K562 treated with DMSO at 1 percent for 48 hours (cell line): ENCODE data around the gene GOLGA7B. TPM values are rescaled to one million over a fixed set of nuclear protein-coding genes. Genes with fewer than 3 reads are reported as not detected.

Source experiments
- total RNA-seq: library from RNA; unstranded; fragments of 300-600 nt; gene quantifications from 2 replicates; pipeline ENCODE4 v1.2.3, GENCODE V29; 2022; ENCODE audit warnings: low replicate concordance; ENCODE audit errors: extremely low read depth

GOLGA7B gene
- not detected in 2 replicates for total RNA-seq

DNA sequence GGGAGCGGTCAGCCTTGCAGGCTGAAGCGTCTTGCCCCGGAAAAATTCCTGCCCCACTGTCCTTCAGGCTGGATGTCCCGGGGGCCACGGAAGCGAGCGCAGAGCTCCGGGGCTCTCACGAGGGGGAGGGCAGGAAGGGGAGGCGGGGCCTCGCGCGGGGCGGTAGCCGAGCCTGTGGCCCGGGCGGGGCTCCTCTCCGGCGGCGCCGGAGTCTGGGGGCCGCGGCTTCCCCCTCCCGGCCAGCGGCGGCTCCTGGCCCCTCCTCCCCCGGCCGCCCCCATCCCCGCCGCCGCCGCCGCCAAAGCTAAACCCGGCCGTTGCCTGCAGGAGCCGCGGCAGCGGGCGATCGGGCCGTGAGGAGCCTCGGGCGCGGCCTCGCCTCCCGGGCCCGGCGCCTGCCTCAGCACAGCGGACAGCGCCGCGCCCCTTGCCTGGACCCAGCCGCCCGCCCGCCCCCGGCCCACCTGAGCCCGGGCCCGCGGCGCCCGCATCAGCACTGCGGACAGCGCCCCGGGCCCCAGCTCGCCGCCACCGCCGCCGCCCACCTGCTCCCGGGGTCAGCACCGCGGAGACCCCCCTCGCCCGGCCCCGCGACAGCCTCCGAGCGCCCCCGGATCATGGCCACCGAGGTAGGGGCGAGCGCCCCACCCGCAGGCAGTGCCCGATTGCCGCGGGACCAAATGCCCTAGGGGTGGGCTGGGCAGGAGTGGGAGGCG, at the start of gene GOLGA7B:
GOLGA7B (plus strand) TSS at position 157 of the 716 bp plus-strand sequence; CDS start at position 618, 461 bp downstream.

Other genes starting within 250 kb of the GOLGA7B start
- gene MORN4, start 216.3 kb upstream of the GOLGA7B start, total RNA-seq: not detected in 2 replicates
- not detected in 2 replicates for gene PI4K2A, start 209.2 kb upstream of the GOLGA7B start, total RNA-seq
- gene AVPI1, start 162.6 kb upstream of the GOLGA7B start, total RNA-seq: not detected in 2 replicates
- not detected in 2 replicates for gene MARVELD1, start 136.1 kb upstream of the GOLGA7B start, total RNA-seq
- gene ZFYVE27, start 112.7 kb upstream of the GOLGA7B start, total RNA-seq: not detected in 2 replicates
- gene SFRP5, start 77.8 kb upstream of the GOLGA7B start, total RNA-seq: not detected in 2 replicates
- gene CRTAC1, start 180.8 kb downstream of the GOLGA7B start, total RNA-seq: not detected in 2 replicates